IMR-90 (cell line): ENCODE data around the gene USP40. TPM values are rescaled to one million over a fixed set of nuclear protein-coding genes. Genes with fewer than 3 reads are reported as not detected.

Experiments used
- ATAC-seq: fragments of 200-7000 bp; cut with Tn5 transposase; 2 replicates; pipeline ENCODE4 v1.9.1; 2020; ENCODE audit warnings: low read depth, mild to moderate bottlenecking, moderate library complexity
- BruUV-seq: library from RNA; stranded (reverse); fragments of 400-500 nt; replicated peaks from 2 replicates; lab custom pipeline; 2021; lab: Mats Ljungman, UMichigan
- CTCF ChIA-PET: fragments of 300-600 bp; formaldehyde crosslinking; extraction: SDS; loops from one replicate; lab custom pipeline; 2021; ENCODE audit warnings: antibody characterized with exemption; lab: Yijun Ruan, JAX
- POLR2A ChIA-PET: fragments of 300-600 bp; sonication (Branson Sonifier 250); formaldehyde crosslinking; loops from one replicate; lab custom pipeline; 2022; ENCODE audit warnings: antibody characterized with exemption; ENCODE audit not compliant: unreplicated experiment; lab: Charles Lee
- DNase-seq: peaks from one replicate; pipeline ENCODE4 v3.0.0; 2013
- H2AFZ ChIP-seq: replicated peaks from 2 replicates; pipeline ENCODE3; 2013; ENCODE audit warnings: low read length, mild to moderate bottlenecking; ENCODE audit not compliant: poor library complexity
- H2AK5ac ChIP-seq: 2 replicates; pipeline ENCODE4 v1.6.1; 2013; ENCODE audit warnings: low read depth, low read length, inconsistent platforms
- H2AK9ac ChIP-seq: replicated peaks from 2 replicates; pipeline ENCODE3; 2013; ENCODE audit warnings: mild to moderate bottlenecking, low read depth, low read length, moderate library complexity; ENCODE audit not compliant: poor library complexity
- H2BK120ac ChIP-seq: 2 replicates; pipeline ENCODE4 v1.6.1; 2013; ENCODE audit warnings: low read depth, low read length, inconsistent platforms
- H2BK15ac ChIP-seq: 3 replicates; pipeline ENCODE4 v1.6.1; 2013; ENCODE audit warnings: low read depth, low read length, inconsistent platforms
- H2BK20ac ChIP-seq: 2 replicates; pipeline ENCODE4 v1.6.1; 2013; ENCODE audit warnings: low read depth, mild to moderate bottlenecking, inconsistent platforms, low read length, moderate library complexity
- H2BK5ac ChIP-seq: 2 replicates; pipeline ENCODE4 v1.6.1; 2013; ENCODE audit warnings: mild to moderate bottlenecking, low read depth, low read length, inconsistent platforms; ENCODE audit not compliant: poor library complexity, severe bottlenecking
- H3K14ac ChIP-seq: replicated peaks from 2 replicates; pipeline ENCODE4 v1.6.1; 2013; ENCODE audit warnings: low read depth, low read length, inconsistent platforms
- H3K18ac ChIP-seq: 2 replicates; pipeline ENCODE4 v1.6.1; 2013; ENCODE audit warnings: low read depth, low read length, control low read depth
- H3K23ac ChIP-seq: 2 replicates; pipeline ENCODE4 v1.6.1; 2013; ENCODE audit warnings: low read depth, low read length, inconsistent platforms
- H3K27ac ChIP-seq: 2 replicates; pipeline ENCODE4 v1.5.1; 2013; ENCODE audit warnings: mild to moderate bottlenecking, control low read depth, low read length; ENCODE audit not compliant: insufficient read depth
- H3K27me3 ChIP-seq: 2 replicates; pipeline ENCODE4 v1.6.1; 2013; ENCODE audit warnings: low read length; ENCODE audit not compliant: control insufficient read depth, insufficient read depth
- H3K36me3 ChIP-seq: 2 replicates; pipeline ENCODE4 v1.6.1; 2013; ENCODE audit warnings: low read length, mixed read lengths; ENCODE audit not compliant: control insufficient read depth, insufficient read depth
- H3K4ac ChIP-seq: 2 replicates; pipeline ENCODE4 v1.6.1; 2013; ENCODE audit warnings: low read depth, low read length, inconsistent platforms
- H3K4me1 ChIP-seq: 2 replicates; pipeline ENCODE4 v1.6.1; 2013; ENCODE audit warnings: low read length, mixed read lengths; ENCODE audit not compliant: control insufficient read depth, insufficient read depth
- H3K4me2 ChIP-seq: 2 replicates; pipeline ENCODE4 v1.6.1; 2013; ENCODE audit warnings: low read depth, mild to moderate bottlenecking, control low read depth, low read length, moderate library complexity
- H3K4me3 ChIP-seq: 2 replicates; pipeline ENCODE4 v1.5.1; 2013; ENCODE audit warnings: low read depth, mild to moderate bottlenecking, control low read depth, low read length, moderate library complexity; ENCODE audit not compliant: insufficient read depth
- H3K56ac ChIP-seq: 2 replicates; pipeline ENCODE4 v1.6.1; 2013; ENCODE audit warnings: low read length, inconsistent platforms; ENCODE audit not compliant: insufficient read depth; ENCODE audit errors: extremely low read depth
- H3K79me1 ChIP-seq, 2 experiments: 2 replicates each; pipeline ENCODE4 v1.6.1; 2013; ENCODE audit warnings: low read length in 2 of 2, inconsistent platforms in 1 of 2, low read depth in 1 of 2
- H3K9ac ChIP-seq: 2 replicates; pipeline ENCODE4 v1.6.1; 2013; ENCODE audit warnings: low read depth, low read length, control low read depth
- H3K9me1 ChIP-seq: 2 replicates; pipeline ENCODE4 v1.6.1; 2013; ENCODE audit warnings: low read length, inconsistent platforms; ENCODE audit not compliant: insufficient read depth
- H3K9me3 ChIP-seq: 2 replicates; pipeline ENCODE4 v1.6.1; 2013; ENCODE audit warnings: low read length; ENCODE audit not compliant: control insufficient read depth, insufficient read depth
- H4K20me1 ChIP-seq: 2 replicates; pipeline ENCODE4 v1.6.1; 2013; ENCODE audit warnings: low read length, inconsistent platforms; ENCODE audit not compliant: insufficient read depth
- H4K5ac ChIP-seq: 2 replicates; pipeline ENCODE4 v1.6.1; 2013; ENCODE audit warnings: mild to moderate bottlenecking, low read depth, low read length, control low read depth
- H4K8ac ChIP-seq, 2 experiments: 2 replicates each; pipeline ENCODE4 v1.6.1; 2013; ENCODE audit warnings: low read depth in 2 of 2, low read length in 2 of 2, control low read depth in 1 of 2, inconsistent platforms in 1 of 2
- H4K91ac ChIP-seq: 2 replicates; pipeline ENCODE4 v1.6.1; 2013; ENCODE audit warnings: low read depth, low read length, inconsistent platforms; ENCODE audit not compliant: insufficient read depth
- BHLHE40 ChIP-seq: fragments of 150-350 bp; IDR thresholded peaks from 2 replicates; pipeline ENCODE4 v1.6.1; 2016; ENCODE audit warnings: mild to moderate bottlenecking, low read depth, low read length
- CHD1 ChIP-seq: IDR thresholded peaks from 2 replicates; pipeline ENCODE4 v1.6.1; 2012; ENCODE audit warnings: low read depth, low read length, improper control_type of control experiment
- CTCF ChIP-seq: conservative IDR thresholded peaks from 2 replicates; pipeline ENCODE4 v1.5.1; 2012; ENCODE audit warnings: mild to moderate bottlenecking, low read depth, low read length, improper control_type of control experiment
- MAFK ChIP-seq: IDR thresholded peaks from 2 replicates; pipeline ENCODE4 v1.6.1; 2012; ENCODE audit warnings: low read depth, low read length, improper control_type of control experiment
- MAZ ChIP-seq: IDR thresholded peaks from 2 replicates; pipeline ENCODE4 v1.6.1; 2012; ENCODE audit warnings: low read depth, mild to moderate bottlenecking, low read length, improper control_type of control experiment, moderate library complexity, borderline replicate concordance
- MXI1 ChIP-seq: IDR thresholded peaks from 2 replicates; pipeline ENCODE4 v1.6.1; 2012; ENCODE audit warnings: low read depth, mild to moderate bottlenecking, low read length, moderate library complexity, borderline replicate concordance
- NFE2L2 ChIP-seq: fragments of 150-350 bp; IDR thresholded peaks from 2 replicates; pipeline ENCODE4 v1.6.1; 2016; ENCODE audit warnings: low read depth, mild to moderate bottlenecking, low read length
- POLR2A ChIP-seq: IDR thresholded peaks from 2 replicates; pipeline ENCODE4 v1.6.1; 2012; ENCODE audit warnings: mild to moderate bottlenecking, low read depth, low read length
- RAD21 ChIP-seq: IDR thresholded peaks from 2 replicates; pipeline ENCODE4 v1.6.1; 2012; ENCODE audit warnings: low read length, improper control_type of control experiment
- RCOR1 ChIP-seq: IDR thresholded peaks from 2 replicates; pipeline ENCODE4 v1.6.1; 2012; ENCODE audit warnings: mild to moderate bottlenecking, low read length, improper control_type of control experiment; ENCODE audit not compliant: insufficient replicate concordance
- RFX5 ChIP-seq: IDR thresholded peaks from 2 replicates; pipeline ENCODE4 v1.8.0; 2012; ENCODE audit warnings: low read depth, mild to moderate bottlenecking, low read length, moderate library complexity
- USF2 ChIP-seq: fragments of 150-350 bp; IDR thresholded peaks from 2 replicates; pipeline ENCODE4 v1.6.1; 2017; ENCODE audit warnings: mild to moderate bottlenecking, antibody characterized with exemption, low read length, low read depth
- WGBS, 2 experiments: methylation state at CpG; one replicate each; pipeline versions ENCODE4 v1.1.5 to v1.1.7; 2013; ENCODE audit warnings: missing lambda C conversion rate in 2 of 2; ENCODE audit not compliant: insufficient read length in 1 of 2; ENCODE audit errors: extremely low coverage in 2 of 2; 5-methylcytosine and 5-hydroxymethylcytosine counted together
- dilution Hi-C: fragments of 300-500 bp; cut with HindIII; formaldehyde crosslinking; loops from one replicate; pipeline ENCODE4 v1.14.3; 2018; ENCODE audit warnings: low sequenced_read_pairs; ENCODE audit not compliant: unreplicated experiment
- in situ Hi-C: fragments of 300-500 bp; cut with MboI; formaldehyde crosslinking; loops from 3 replicates; pipeline ENCODE4 v1.14.3; 2019; ENCODE audit warnings: low sequenced_read_pairs, inconsistent platforms, mixed read lengths
- intact Hi-C: fragments of 100-400 bp; cut with micrococcal nuclease; formaldehyde crosslinking; loops from 2 replicates; pipeline ENCODE4 v1.10.0; 2022
- polyA plus RNA-seq, 3 experiments: library from polyadenylated mRNA; depleted of rRNA; stranded (reverse); fragments of >200 nt; gene quantifications; 2 replicates each; pipeline ENCODE4 v1.2.3, GENCODE V29; 2012; ENCODE audit warnings: low replicate concordance in 1 of 3
- total RNA-seq: library from RNA; depleted of rRNA; stranded (reverse); fragments of >200 nt; gene quantifications from 2 replicates; pipeline ENCODE4 v1.2.3, GENCODE V29; 2012

Gene USP40
- total and polyA plus RNA-seq, 2 of the 4 experiments (the other 2 are of a cell fraction): 30.1 to 30.8 TPM

GRCh38 chr2:233602076-233602475 is 35.5 kb upstream of the USP40 start:
- ChIA-PET POLR2A (no interaction called here), CTCF (interaction anchor here (0.5 kb wide), 1 partner anchor 104 kb away, joined by 7 read pairs; no protein-coding TSS in a partner anchor)
- Histone ChIP-seq H3K27ac (no peak overlapping the region), H4K8ac (no peak overlapping the region), H3K4me3 (no peak overlapping the region), H3K56ac (no peak overlapping the region), H3K4ac (no peak overlapping the region), H2AFZ (no peak overlapping the region), H3K9me1 (no peaks in the 10 kb centered on the region), H3K27me3 (peaks cover 5% of the 10 kb centered on the region; the same call in 1 of the 2 replicates), H3K14ac (no peak overlapping the region), H2AK9ac (no peak overlapping the region), H3K36me3 (no peaks in the 10 kb centered on the region), H4K20me1 (no peaks in the 10 kb centered on the region), H3K23ac (no peak overlapping the region), H3K4me1 (no peaks in the 10 kb centered on the region), H2BK15ac (no peak overlapping the region), H4K91ac (no peak overlapping the region), H2AK5ac (no peak overlapping the region), H2BK20ac (no peak overlapping the region), H2BK5ac (no peak overlapping the region), H3K4me2 (no peak overlapping the region), H3K79me1 (no peaks in the 10 kb centered on the region), H2BK120ac (no peak overlapping the region), H3K9ac (no peak overlapping the region), H3K18ac (no peak overlapping the region), H4K5ac (no peak overlapping the region), H3K9me3 (no peaks in the 10 kb centered on the region)
- intact Hi-C loops (no loop called here), dilution Hi-C loops (no loop called here), in situ Hi-C loops (no loop called here)
- WGBS, 2 experiments: no CpG with 5 or more reads among the region's 1 CpG
- DNase-seq (no peak), ATAC-seq (no peak)
- no TSS peak for BruUV-seq
- TF ChIP-seq MAZ (no peak), RAD21 (no peak), CHD1 (no peak), CTCF (no peak), RFX5 (no peak), RCOR1 (no peak), BHLHE40 (no peak), POLR2A (no peak), NFE2L2 (no peak), USF2 (no peak), MXI1 (no peak), MAFK (no peak)
